ENCODE data around the gene CTNNBL1. TPM values are rescaled to one million over a fixed set of nuclear protein-coding genes. Genes with fewer than 3 reads are reported as not detected.

Gene CTNNBL1
- total RNA-seq, 1 experiment from 2014 or later, result 55.4 TPM

DNA sequence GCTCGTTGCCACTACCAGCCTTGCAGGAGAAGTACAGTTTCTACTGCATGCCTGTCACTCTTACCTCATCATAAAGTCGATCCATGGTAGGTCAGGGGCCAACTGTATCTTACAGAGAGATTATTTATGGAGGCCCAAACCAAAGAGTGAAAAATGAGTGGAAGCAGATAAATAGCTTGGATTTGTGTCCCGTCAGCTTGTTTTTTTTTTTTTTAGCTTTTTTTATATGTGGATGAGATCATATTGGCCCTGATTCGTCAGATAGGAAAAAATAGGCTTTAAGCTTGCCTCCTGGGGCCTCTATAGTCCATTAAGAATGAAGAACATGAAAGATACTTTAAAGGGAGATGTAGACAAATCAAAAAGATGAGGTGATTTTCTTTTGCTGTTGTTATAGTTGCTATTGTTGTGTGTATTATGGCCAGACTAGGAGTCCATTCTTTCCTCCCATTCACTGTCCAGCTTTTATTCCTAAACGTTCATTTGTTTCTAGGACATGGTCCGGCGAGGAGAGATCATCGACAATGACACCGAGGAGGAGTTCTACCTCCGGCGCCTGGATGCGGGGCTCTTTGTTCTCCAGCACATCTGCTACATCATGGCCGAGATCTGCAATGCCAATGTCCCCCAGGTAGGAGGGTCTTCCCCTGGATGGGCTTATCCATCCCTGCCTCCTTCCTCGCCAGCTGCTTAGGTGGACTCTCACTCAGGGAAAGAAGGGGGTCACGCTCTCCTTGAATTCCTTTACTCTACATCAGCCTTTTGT lies 165.8 kb downstream of the CTNNBL1 start:
- H3K27ac ChIP-seq (ENCODE audit: low read depth, low read length), result no peak overlapping the region
- H3K4me1 ChIP-seq (ENCODE audit: control insufficient read depth in 1 of 2, insufficient read depth in 2 of 2, low read length in 2 of 2), result no peaks in the 10 kb centered on the region
- H3K79me2 ChIP-seq (ENCODE audit: insufficient read depth, low read length), result no peaks in the 10 kb centered on the region
- no peak for DNase-seq (ENCODE audit: low read depth, low spot score)
- no peaks in the 10 kb centered on the region for H4K20me1 ChIP-seq (ENCODE audit: insufficient read depth)
- H3K36me3 ChIP-seq (ENCODE audit: control insufficient read depth in 1 of 2, insufficient read depth in 2 of 2, low read length in 2 of 2), result no peaks in the 10 kb centered on the region; a peak in 2 of 4 replicates
- H3K4me3 ChIP-seq (replicated peaks in 1 of 2; ENCODE audit: low read depth in 1 of 2, low read length in 2 of 2), result no peak overlapping the region
- H2AFZ ChIP-seq (ENCODE audit: low read depth, low read length, poor library complexity, severe bottlenecking), result no peak overlapping the region
- ChIA-PET RAD21 (ENCODE audit: low non-redundant PET in 1 of 2, low total read pairs in 2 of 2, uncharacterized antibody in 2 of 2, unreplicated experiment in 2 of 2) (no interaction called here), CTCF (no interaction called here), POLR2A (no interaction called here)
- TF ChIP-seq CBX3 (IDR thresholded peaks at IDR 0.05; ENCODE audit: low read depth), result no peak
- TF ChIP-seq, protein P1, sequence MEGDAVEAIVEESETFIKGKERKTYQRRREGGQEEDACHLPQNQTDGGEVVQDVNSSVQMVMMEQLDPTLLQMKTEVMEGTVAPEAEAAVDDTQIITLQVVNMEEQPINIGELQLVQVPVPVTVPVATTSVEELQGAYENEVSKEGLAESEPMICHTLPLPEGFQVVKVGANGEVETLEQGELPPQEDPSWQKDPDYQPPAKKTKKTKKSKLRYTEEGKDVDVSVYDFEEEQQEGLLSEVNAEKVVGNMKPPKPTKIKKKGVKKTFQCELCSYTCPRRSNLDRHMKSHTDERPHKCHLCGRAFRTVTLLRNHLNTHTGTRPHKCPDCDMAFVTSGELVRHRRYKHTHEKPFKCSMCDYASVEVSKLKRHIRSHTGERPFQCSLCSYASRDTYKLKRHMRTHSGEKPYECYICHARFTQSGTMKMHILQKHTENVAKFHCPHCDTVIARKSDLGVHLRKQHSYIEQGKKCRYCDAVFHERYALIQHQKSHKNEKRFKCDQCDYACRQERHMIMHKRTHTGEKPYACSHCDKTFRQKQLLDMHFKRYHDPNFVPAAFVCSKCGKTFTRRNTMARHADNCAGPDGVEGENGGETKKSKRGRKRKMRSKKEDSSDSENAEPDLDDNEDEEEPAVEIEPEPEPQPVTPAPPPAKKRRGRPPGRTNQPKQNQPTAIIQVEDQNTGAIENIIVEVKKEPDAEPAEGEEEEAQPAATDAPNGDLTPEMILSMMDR (IDR thresholded peaks at IDR 0.05 in 2 of 3, conservative IDR thresholded peaks at IDR 0.05 in 1 of 3; ENCODE audit: borderline replicate concordance in 1 of 3, insufficient read depth in 1 of 3, low read depth in 2 of 3, low read length in 2 of 3), result no peak
- no peak for TF ChIP-seq CEBPB (IDR thresholded peaks at IDR 0.05; ENCODE audit: low read depth)
- no peak for TF ChIP-seq SRF (IDR thresholded peaks at IDR 0.05; ENCODE audit: low read depth)
- TF ChIP-seq JUND (IDR thresholded peaks at IDR 0.05), result no peak
- no peak for TF ChIP-seq EGR1 (IDR thresholded peaks at IDR 0.05; ENCODE audit: low read depth)
- H3K9ac ChIP-seq (ENCODE audit: low read length), result no peak overlapping the region
- intact Hi-C loops (cut with micrococcal nuclease), result no loop called here
- H3K9me3 ChIP-seq (ENCODE audit: control insufficient read depth in 1 of 2, insufficient read depth in 1 of 2, low read depth in 1 of 2, low read length in 2 of 2), result no peaks in the 10 kb centered on the region
- H3K4me2 ChIP-seq (ENCODE audit: low read length), result no peak overlapping the region
- BruUV-seq (replicated peaks), result no TSS peak
- no peaks in the 10 kb centered on the region for H3K27me3 ChIP-seq (ENCODE audit: insufficient read depth, low read length)
- no peaks in the 10 kb centered on the region for H3K9me2 ChIP-seq (ENCODE audit: insufficient read depth)
- ATAC-seq, result no peak

DNA sequence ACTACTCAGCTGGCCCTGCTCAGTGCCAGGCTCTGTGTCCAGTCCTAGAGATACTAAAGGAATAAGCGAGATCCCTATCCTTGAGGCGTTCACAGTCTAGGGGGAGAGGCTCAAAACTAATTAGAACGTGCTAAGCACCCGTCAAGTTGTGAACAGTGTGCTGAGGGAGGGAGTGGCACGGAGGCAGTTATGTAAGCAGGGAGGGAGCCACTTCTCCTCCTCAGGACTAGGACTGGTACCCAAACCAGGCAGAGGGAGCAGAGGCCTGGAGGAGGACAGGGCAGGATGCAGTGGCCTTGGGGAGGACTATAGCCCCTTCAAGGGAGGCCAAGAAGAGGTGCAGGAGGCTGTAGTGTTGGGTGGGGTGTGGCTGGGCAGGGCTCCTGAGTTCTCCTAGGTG lies 169.5 kb downstream of the CTNNBL1 start:
- Histone ChIP-seq H3K9me3 (ENCODE audit: control insufficient read depth in 1 of 2, insufficient read depth in 1 of 2, low read depth in 1 of 2, low read length in 2 of 2) (no peaks in the 10 kb centered on the region), H3K4me2 (ENCODE audit: low read length) (no peak overlapping the region), H3K9me2 (ENCODE audit: insufficient read depth) (no peaks in the 10 kb centered on the region), H3K9ac (ENCODE audit: low read length) (no peak overlapping the region), H3K27ac (ENCODE audit: low read depth, low read length) (no peak overlapping the region), H3K4me3 (replicated peaks in 1 of 2; ENCODE audit: low read depth in 1 of 2, low read length in 2 of 2) (no peak overlapping the region), H3K27me3 (ENCODE audit: insufficient read depth, low read length) (no peaks in the 10 kb centered on the region), H3K4me1 (ENCODE audit: control insufficient read depth in 1 of 2, insufficient read depth in 2 of 2, low read length in 2 of 2) (no peaks in the 10 kb centered on the region), H3K79me2 (ENCODE audit: insufficient read depth, low read length) (no peaks in the 10 kb centered on the region), H2AFZ (ENCODE audit: low read depth, low read length, poor library complexity, severe bottlenecking) (no peak overlapping the region), H4K20me1 (ENCODE audit: insufficient read depth) (no peaks in the 10 kb centered on the region), H3K36me3 (ENCODE audit: control insufficient read depth in 1 of 2, insufficient read depth in 2 of 2, low read length in 2 of 2) (no peaks in the 10 kb centered on the region; a peak in 2 of 4 replicates)
- CTCF ChIA-PET, result no interaction called here
- RAD21 ChIA-PET (ENCODE audit: low non-redundant PET in 1 of 2, low total read pairs in 2 of 2, uncharacterized antibody in 2 of 2, unreplicated experiment in 2 of 2), result no interaction called here
- BruUV-seq (replicated peaks), result no TSS peak
- intact Hi-C loops (cut with micrococcal nuclease), result no loop called here
- no peak for ATAC-seq
- POLR2A ChIA-PET, result no interaction called here
- no peak for DNase-seq (ENCODE audit: low read depth, low spot score)
- TF ChIP-seq SIN3A (IDR thresholded peaks at IDR 0.05; ENCODE audit: low read depth) (no peak), EGR1 (IDR thresholded peaks at IDR 0.05; ENCODE audit: low read depth) (no peak), TCF7L2 (IDR thresholded peaks at IDR 0.05; ENCODE audit: borderline replicate concordance, extremely low read depth, insufficient read depth, insufficient read length) (no peak), EZH2phosphoT487 (IDR thresholded peaks at IDR 0.05; ENCODE audit: borderline replicate concordance) (no peak), SRF (IDR thresholded peaks at IDR 0.05; ENCODE audit: low read depth) (no peak), CBX3 (IDR thresholded peaks at IDR 0.05; ENCODE audit: low read depth) (no peak), ATF3 (IDR thresholded peaks at IDR 0.05) (no peak), POLR2A (IDR thresholded peaks at IDR 0.05; ENCODE audit: borderline replicate concordance, extremely low read depth, insufficient read depth, insufficient read length) (no peak), POLR2AphosphoS5 (IDR thresholded peaks at IDR 0.05; ENCODE audit: low read depth, low read length) (no peak), YY1 (IDR thresholded peaks at IDR 0.05; ENCODE audit: extremely low read depth, insufficient replicate concordance, low read depth, low read length) (no peak), RAD21 (IDR thresholded peaks at IDR 0.05; ENCODE audit: low read depth) (no peak), ZNF274 (IDR thresholded peaks at IDR 0.05; ENCODE audit: low read depth, low read length) (no peak)

Data from HCT116 (cell line).